ENCODE measurements around the gene CARD14.
"Not testable (repeated sequence)": the region's sequence is repeated elsewhere in the genome, so short reads cannot be mapped to it uniquely, and the experiment has no call there.

CARD14 gene

DNA sequence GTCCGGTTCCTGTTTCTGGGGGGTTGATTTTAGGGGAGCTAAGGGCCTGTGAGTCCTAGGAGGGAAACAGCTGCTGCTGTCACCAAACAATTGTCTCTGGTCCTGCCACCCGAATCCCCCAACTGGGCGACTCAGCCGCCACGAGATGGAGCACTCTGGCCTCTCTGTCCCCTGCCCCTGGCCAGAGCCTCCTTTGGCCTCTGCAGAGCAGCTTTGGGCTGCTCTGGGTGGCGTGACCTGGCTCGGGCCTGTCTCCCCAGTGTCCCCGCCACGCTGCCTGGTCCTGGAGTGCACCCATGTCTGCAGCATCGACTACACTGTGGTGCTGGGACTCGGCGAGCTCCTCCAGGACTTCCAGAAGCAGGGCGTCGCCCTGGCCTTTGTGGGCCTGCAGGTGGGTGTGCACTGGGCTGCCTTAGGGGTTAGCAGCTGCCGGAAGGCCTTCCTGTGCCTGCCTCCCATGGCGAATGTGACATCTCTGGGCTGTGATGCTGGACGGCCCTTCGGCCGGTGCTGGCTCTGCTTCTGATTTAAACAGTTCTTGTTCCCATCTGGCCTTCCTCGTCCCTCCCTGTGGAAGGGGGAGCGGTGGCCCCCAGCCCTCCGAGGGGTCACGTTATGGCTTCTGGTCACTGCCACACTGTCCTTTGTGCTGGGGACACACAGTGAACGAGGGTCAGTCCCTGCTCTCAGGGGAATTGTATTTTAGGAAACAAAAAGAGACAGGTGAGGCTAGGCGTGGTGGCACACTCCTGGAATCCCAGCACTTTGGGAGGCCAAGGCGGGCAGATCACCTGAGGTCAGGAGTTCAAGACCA is 79.3 kb downstream of the CARD14 start:
- no peak for DNase-seq (ENCODE audit: low read depth in 2 of 2)

DNA sequence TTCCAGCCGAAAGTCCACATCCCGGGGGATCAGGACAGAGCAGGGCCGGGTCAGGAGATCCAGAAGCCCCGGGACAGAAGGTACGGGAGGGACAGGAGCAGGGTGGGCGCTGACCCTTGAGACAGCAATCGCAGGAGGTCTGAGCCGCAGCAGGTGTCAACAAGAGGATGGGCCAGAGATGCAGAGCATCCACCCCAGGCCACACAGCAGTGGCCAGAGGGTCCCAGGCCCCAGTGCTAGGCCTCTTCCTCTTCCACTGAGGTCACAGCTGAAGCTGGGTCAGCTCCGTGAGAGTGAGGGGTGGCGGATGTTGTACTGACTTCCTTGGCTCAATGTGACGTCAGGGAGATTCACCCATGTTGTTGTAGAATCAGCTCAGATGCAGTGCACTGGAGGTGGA is 82.1 kb downstream of the CARD14 start:
- DNase-seq (ENCODE audit: low read depth in 2 of 2), result no peak

DNA sequence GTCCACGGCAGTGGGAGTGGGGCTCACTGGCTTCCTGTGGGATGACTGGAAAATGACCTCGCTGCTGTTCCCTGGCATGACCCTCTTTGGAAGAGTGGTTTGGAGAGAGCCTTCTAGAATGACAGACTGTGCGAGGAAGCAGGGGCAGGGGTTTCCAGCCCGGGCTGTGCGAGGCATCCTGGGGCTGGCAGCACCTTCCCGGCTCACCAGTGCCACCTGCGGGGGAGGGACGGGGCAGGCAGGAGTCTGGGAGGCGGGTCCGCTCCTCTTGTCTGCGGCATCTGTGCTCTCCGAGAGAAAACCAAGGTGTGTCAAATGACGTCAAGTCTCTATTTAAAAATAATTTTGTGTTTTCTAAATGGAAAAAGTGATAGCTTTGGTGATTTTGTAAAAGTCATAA is 83.0 kb downstream of the CARD14 start:
- DNase-seq (ENCODE audit: low read depth in 2 of 2), result peak; percentile 77

DNA sequence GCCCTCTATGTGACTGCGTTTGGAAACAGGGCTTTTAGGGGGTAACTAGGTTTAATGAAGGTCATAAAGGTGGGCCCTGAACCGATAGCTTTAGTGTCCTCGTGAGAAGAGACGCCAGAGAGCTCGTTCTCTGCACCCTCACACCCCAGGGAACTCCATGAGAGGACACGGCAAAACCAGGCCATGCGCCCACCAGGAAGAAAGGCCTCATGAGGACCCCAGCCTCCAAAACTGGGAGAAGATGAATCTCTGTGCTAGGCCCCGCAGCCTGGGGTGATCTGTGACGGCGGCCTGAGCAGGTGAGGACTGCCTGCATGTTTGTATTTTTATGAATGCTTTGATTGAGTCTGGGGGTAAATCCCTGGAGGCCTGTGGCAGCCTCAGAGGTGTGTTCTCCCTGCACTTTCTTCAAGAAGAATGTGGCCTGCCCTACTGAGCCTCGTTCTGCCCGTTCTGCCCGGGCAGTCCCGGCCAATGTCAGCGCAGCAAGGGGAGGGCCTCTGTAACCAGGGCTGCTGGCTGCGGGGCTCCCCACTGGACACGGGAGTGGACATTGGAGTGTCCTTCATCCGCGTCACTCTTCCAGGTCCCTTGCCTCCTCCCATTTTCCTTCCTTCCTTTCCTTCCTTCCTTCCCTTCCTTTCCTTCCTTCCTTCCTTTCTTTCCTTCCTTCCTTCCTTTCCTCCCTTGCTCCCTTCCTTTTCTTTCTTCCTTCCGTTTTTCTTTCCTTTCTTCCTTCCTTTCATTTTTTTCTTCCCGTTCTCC is 84.0 kb downstream of the CARD14 start:
- no peak for DNase-seq (ENCODE audit: low read depth in 2 of 2)

DNA sequence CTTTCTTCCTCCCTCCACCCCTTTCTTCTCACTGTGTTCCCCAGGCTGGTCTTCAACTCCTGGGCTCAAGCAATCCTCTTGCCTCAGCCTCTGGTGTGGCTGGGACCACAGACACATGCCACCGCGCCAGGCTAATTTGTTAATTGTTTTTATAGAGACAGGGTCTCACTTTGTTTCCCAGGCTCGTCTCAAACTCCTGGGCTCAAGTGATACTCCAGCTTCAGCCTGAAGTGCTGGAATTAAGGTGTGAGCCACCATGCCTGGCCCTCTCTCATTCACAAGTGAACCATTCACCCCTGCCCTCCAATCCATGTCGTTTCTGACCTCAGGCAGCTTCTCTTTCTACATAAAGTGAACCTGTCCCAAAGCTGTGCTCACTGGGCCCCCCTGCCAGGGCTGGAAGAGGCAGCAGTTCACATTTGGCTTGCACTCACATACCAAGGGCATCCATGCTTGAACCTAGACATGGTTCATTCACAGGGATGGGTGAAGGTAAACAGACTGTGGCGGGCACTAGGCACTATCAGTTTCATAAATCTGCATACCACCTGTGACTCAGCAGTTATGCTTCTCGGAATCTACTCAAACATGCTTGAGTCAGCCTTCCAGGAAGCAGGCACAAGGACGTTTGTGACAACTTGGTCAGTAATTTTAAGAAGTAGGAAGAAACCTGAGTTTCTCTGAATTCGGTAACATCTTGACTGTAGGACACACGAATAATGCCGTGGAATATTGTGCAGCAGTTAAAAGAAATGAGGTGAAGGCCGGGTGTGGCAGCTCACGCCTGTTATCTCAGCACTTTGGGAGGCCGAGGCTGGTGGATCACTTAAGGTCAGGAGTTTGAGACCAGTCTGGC is 84.8 kb downstream of the CARD14 start:
- DNase-seq (ENCODE audit: low read depth in 2 of 2), result peak in 1 of 2 donors; percentile 58

DNA sequence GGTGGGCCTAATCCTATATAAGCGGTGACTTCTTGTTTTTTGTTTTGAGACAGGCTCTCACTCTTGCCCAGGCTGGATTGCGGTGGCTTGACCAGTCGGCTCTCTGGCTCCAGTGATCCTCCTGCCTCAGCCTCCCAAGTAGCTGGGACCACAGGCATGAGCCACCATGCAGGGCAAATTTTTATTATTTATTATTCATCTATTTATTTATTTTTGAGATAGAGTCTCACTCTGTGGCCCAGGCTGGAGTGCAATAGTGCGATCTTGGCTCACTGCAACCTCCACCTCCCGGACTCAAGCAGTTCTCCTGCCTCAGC is 86.2 kb downstream of the CARD14 start:
- no peak for DNase-seq (ENCODE audit: low read depth in 2 of 2)

DNA sequence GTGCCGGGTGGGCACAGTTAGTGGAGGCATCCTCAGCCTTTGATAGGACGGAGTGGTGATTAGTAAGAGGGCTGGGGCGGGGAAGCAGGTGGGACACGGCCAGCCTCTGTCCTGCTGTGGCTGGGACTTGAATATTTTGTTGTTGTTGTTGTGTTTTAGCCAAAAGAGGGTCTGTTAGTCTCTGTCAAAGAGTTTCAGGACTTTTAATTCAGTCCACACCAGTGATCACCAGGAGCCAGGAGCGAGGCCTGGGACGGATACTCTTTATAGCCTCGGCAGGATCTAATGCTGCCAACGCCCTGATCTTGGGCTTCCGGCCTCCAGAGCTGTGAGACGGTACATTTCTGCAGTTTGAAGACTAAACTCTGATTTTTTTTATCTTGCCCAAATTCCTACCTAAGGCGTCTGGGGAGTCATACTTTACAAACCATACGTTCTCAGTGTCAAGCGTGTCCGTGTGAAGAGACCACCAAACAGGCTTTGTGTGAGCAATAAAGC is 87.9 kb downstream of the CARD14 start:
- DNase-seq (ENCODE audit: low read depth in 2 of 2), result no peak

DNA sequence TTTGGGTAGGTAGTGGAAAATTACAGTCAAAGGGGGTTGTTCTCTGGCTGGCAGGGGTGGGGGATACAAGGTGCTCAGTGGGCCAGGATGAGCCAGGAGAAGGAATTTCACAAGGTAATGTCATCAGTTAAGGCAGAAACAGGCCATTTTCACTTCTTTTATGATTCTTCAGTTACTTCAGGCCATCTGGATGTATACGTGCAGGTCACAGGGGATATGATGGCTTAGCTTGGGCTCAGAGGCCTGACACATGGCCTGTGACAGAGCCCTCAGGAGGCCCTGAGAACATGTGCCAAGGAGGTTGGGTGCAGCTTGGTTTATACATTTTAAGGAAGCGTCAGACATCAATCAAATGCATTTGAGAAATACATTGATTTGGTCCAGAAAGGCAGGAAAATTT is 88.5 kb downstream of the CARD14 start:
- DNase-seq (ENCODE audit: low read depth in 2 of 2), result not testable (repeated sequence)

Measured in activated CD8-positive, alpha-beta memory T cell treated with anti-CD3 and anti-CD28 coated beads for 4 hours (primary cell).